Naive thymus-derived CD8-positive, alpha-beta T cell (primary cell): Measurements from ENCODE around the gene OR6C2. TPM values are rescaled to one million over a fixed set of nuclear protein-coding genes. Genes with fewer than 3 reads are reported as not detected.

ENCODE experiments used
- ATAC-seq, 2 donors: fragments of 150-1000 bp; cut with Tn5 transposase in 1 of 2; sonication (Bioruptor Pico), chemical (Tn5 transposase) in 1 of 2; 1 replicate in 1 of 2; 2 replicates in 1 of 2; pipeline ENCODE4 v1.10.0; 2021; ENCODE audit warnings: mild to moderate bottlenecking in 2 of 2, moderate library complexity in 2 of 2
- POLR2A ChIA-PET: fragments of 350-600 bp; sonication (Branson Sonifier 250); formaldehyde crosslinking; loops from one replicate; lab custom pipeline; 2021; ENCODE audit warnings: antibody characterized with exemption; lab: Charles Lee
- DNase-seq, 10 donors: peaks; one replicate each; pipeline versions ENCODE4 v3.0.0 to v3.0.0-alpha.2; 2020 to 2022
- H3K27ac Mint-ChIP-seq, 10 donors: one replicate each; pipeline ENCODE4 v1.8.0; 2020 to 2022; ENCODE audit warnings: mild to moderate bottlenecking in 10 of 10, mixed read lengths in 10 of 10, moderate library complexity in 4 of 10, inconsistent platforms in 1 of 10
- H3K27me3 Mint-ChIP-seq, 5 donors: one replicate each; pipeline ENCODE4 v1.8.0; 2021 to 2022; ENCODE audit warnings: mixed read lengths in 5 of 5
- H3K36me3 Mint-ChIP-seq, 3 donors: one replicate each; pipeline ENCODE4 v1.8.0; 2020 to 2022; ENCODE audit warnings: mixed read lengths in 3 of 3, mild to moderate bottlenecking in 2 of 3, inconsistent platforms in 1 of 3
- H3K4me1 Mint-ChIP-seq, 4 donors: one replicate each; pipeline ENCODE4 v1.8.0; 2021 to 2022; ENCODE audit warnings: mixed read lengths in 4 of 4
- H3K4me3 Mint-ChIP-seq, 10 donors: one replicate each; pipeline ENCODE4 v1.8.0; 2020 to 2022; ENCODE audit warnings: mild to moderate bottlenecking in 10 of 10, mixed read lengths in 10 of 10, moderate library complexity in 6 of 10, inconsistent platforms in 1 of 10
- H3K9me3 Mint-ChIP-seq, 9 donors: one replicate each; pipeline ENCODE4 v1.8.0; 2020 to 2022; ENCODE audit warnings: mixed read lengths in 9 of 9, mild to moderate bottlenecking in 3 of 9, inconsistent platforms in 1 of 9, moderate library complexity in 1 of 9
- polyA plus RNA-seq, 3 donors: library from polyadenylated mRNA; unstranded; fragments of 300-500 nt; fragmentation: Illumina TruSeq; gene quantifications; one replicate each; pipeline ENCODE4 v1.2.3, GENCODE V29; 2021
- total RNA-seq, 8 experiments: library from RNA in 2 of 8; stranded (reverse) in 2 of 8; gene quantifications; one replicate each; pipeline ENCODE4 v1.2.3 and lab custom pipeline; 2021 to 2026

Gene OR6C2
- total and polyA plus RNA-seq, 5 experiments from 2014 or later, result not detected

DNA sequence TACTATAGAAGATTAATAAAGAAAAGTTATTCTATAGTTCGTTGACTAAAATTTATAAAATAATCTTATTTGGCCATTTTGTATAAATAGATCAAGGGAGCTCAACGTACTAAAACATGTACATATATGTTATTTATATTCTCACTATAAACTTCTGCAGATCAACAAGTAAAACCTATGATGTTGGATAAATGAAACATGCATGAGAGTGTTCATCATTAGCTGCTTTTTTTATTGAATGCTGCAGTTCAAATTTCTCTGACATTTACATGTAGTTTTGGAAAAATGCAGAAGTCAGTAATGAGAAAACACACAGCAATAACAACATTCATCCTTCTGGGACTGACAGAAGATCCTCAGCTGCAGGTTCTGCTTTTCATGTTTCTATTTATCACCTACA lies 48.2 kb downstream of the OR6C2 start, which contains the start of gene OR6C68:
Gene OR6C68, plus strand, starts transcription at position 301 of the 400 bp plus-strand sequence. Its CDS starts 0 bp downstream, at position 301.
- peaks cover 0 to 3% (median 0%) of the 10 kb centered on the region in 9 donors for H3K9me3 Mint-ChIP-seq
- POLR2A ChIA-PET, result no interaction called here
- no peaks in the 10 kb centered on the region for H3K4me1 Mint-ChIP-seq
- no peak within 1 kb of the TSS for H3K27ac Mint-ChIP-seq
- DNase-seq (no peak), ATAC-seq (no peak)
- no peak within 1 kb of the TSS for H3K4me3 Mint-ChIP-seq
- H3K27me3 Mint-ChIP-seq, result peaks cover 6 to 13% (median 10%) of the 10 kb centered on the region in 5 donors
- no peaks in the 10 kb centered on the region for H3K36me3 Mint-ChIP-seq

DNA sequence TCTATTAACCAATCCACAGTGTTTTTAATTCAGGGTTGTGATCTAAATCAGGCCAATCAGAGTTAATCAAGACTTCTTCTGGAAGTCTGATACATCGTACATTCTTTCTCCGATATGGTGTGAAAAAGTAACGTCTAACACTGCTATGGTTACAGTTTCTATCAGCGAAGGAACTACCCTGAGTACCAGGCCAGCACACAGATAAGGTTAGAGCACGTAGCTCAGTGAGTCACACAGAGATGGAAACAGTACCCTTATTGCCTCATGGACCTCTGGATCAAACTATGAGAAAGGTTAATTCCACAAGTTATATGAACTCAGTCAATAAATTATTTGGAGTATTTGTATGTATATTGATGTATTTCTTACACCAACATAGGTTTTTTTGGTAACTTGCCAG lies 51.6 kb downstream of the OR6C2 start:
- no peak overlapping the region for H3K27ac Mint-ChIP-seq
- DNase-seq (no peak), ATAC-seq (no peak)
- H3K4me1 Mint-ChIP-seq, result no peaks in the 10 kb centered on the region
- H3K9me3 Mint-ChIP-seq, result no peaks in the 10 kb centered on the region
- no peak overlapping the region for H3K4me3 Mint-ChIP-seq
- no peaks in the 10 kb centered on the region for H3K36me3 Mint-ChIP-seq
- POLR2A ChIA-PET, result no interaction called here
- H3K27me3 Mint-ChIP-seq, result peaks cover 6 to 16% (median 12%) of the 10 kb centered on the region in 5 donors

DNA sequence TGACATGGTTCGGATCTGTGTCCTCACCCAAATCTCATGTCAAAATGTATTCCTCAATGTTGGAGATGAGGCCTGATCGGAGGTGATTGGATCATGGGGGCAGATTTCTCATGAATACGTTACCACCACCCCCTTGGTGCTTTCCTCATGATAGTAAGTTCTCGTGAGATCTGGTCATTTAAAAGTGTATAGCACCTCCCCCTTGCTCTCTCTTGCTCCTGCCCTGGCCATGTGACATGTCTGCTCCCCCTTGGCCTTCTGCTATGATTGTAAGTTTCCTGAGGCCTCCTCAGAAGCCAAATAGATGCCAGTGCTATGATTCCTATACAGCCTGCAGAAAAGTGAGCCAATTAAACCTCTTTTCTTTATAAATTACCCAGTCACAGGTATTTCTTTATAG lies 55.4 kb downstream of the OR6C2 start:
- no peak for DNase-seq
- Mint-ChIP-seq H3K36me3 (no peaks in the 10 kb centered on the region), H3K27me3 (peaks cover 4 to 16% (median 12%) of the 10 kb centered on the region in 5 donors), H3K9me3 (no peaks in the 10 kb centered on the region), H3K4me1 (no peaks in the 10 kb centered on the region), H3K4me3 (no peak overlapping the region), H3K27ac (no peak overlapping the region)
- ATAC-seq, result no peak
- POLR2A ChIA-PET, result no interaction called here

DNA sequence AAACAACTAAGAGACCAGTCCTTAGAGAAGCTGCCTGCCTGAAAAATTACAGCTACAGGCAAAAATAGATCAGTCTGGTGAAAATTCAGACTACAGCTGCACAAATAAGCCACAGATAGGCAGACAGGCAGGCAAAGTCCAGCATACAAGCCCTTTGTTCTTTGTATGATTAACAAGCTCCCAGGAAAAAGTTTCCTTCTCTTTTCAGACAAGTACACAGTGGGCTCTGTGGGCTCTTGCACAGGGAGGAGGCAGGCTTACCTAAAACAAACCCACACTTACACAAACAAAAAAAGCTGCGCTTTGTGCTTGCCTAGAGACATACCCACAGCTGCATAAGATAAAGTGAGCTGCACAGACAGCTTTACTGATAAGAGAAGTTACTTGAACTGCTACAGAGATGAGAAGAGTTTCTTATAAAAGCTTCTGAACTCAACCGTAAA lies 56.0 kb downstream of the OR6C2 start:
- Mint-ChIP-seq H3K4me1 (no peaks in the 10 kb centered on the region), H3K27ac (no peak overlapping the region), H3K27me3 (peaks cover 4 to 16% (median 12%) of the 10 kb centered on the region in 5 donors), H3K9me3 (peaks cover 0 to 2% (median 0%) of the 10 kb centered on the region in 9 donors), H3K4me3 (no peak overlapping the region), H3K36me3 (no peaks in the 10 kb centered on the region)
- no peak for ATAC-seq
- POLR2A ChIA-PET, result no interaction called here
- DNase-seq, result no peak

DNA sequence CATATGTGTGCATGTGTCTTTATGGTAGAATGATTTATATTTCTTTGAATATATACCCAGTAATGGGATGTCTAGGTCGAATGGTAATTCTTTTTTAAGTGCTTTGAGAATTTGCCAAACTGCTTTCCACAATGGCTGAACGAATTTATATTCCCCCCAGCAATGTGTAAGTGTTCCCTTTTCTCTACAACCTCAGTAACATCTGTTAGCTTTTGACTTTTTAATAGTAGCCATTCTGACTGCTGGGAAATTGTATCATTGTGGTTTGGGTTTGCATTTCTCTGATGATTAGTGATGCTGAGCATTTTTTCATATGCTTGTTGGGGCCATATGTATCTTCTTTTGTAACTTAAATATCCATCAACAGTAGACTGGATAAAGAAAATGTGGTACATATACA lies 57.7 kb downstream of the OR6C2 start:
- POLR2A ChIA-PET, result no interaction called here
- no peak for ATAC-seq
- DNase-seq, result no peak
- H3K9me3 Mint-ChIP-seq, result peaks cover 0 to 6% (median 0%) of the 10 kb centered on the region in 9 donors
- no peaks in the 10 kb centered on the region for H3K4me1 Mint-ChIP-seq
- H3K27ac Mint-ChIP-seq, result no peak overlapping the region
- H3K36me3 Mint-ChIP-seq, result no peaks in the 10 kb centered on the region
- H3K27me3 Mint-ChIP-seq, result peaks cover 6 to 16% (median 9%) of the 10 kb centered on the region in 5 donors
- H3K4me3 Mint-ChIP-seq, result no peak overlapping the region

Other genes with a start within 250 kb of the OR6C2 start
- not detected for gene OR10A7, start 223.1 kb upstream of the OR6C2 start, total RNA-seq
- gene OR10A7, start 223.1 kb upstream of the OR6C2 start, polyA plus RNA-seq, result not detected
- gene OR6C74, start 199.5 kb upstream of the OR6C2 start, total RNA-seq, result not detected
- gene OR6C74, start 199.5 kb upstream of the OR6C2 start, polyA plus RNA-seq, result not detected
- gene OR6C6, start 147.5 kb upstream of the OR6C2 start, total RNA-seq, result not detected
- gene OR6C6, start 147.5 kb upstream of the OR6C2 start, polyA plus RNA-seq, result not detected
- not detected for gene OR6C1, start 129.7 kb upstream of the OR6C2 start, total RNA-seq
- not detected for gene OR6C1, start 129.7 kb upstream of the OR6C2 start, polyA plus RNA-seq
- not detected for gene OR6C3, start 113.3 kb upstream of the OR6C2 start, total RNA-seq
- not detected for gene OR6C3, start 113.3 kb upstream of the OR6C2 start, polyA plus RNA-seq
- gene OR6C75, start 81.1 kb upstream of the OR6C2 start, total RNA-seq, result not detected
- not detected for gene OR6C75, start 81.1 kb upstream of the OR6C2 start, polyA plus RNA-seq
- not detected for gene OR6C65, start 43.5 kb upstream of the OR6C2 start, total RNA-seq
- gene OR6C65, start 43.5 kb upstream of the OR6C2 start, polyA plus RNA-seq, result not detected
- not detected for gene OR6C76, start 17.8 kb upstream of the OR6C2 start, total RNA-seq
- not detected for gene OR6C76, start 17.8 kb upstream of the OR6C2 start, polyA plus RNA-seq
- not detected for gene OR6C70, start 26.1 kb downstream of the OR6C2 start, total RNA-seq
- not detected for gene OR6C70, start 26.1 kb downstream of the OR6C2 start, polyA plus RNA-seq
- gene OR6C68, start 48.3 kb downstream of the OR6C2 start, total RNA-seq, result not detected
- gene OR6C68, start 48.3 kb downstream of the OR6C2 start, polyA plus RNA-seq, result not detected
- gene OR6C4, start 105.5 kb downstream of the OR6C2 start, total RNA-seq, result not detected
- gene OR6C4, start 105.5 kb downstream of the OR6C2 start, polyA plus RNA-seq, result not detected
- gene OR2AP1, start 128.4 kb downstream of the OR6C2 start, total RNA-seq, result not detected
- gene OR2AP1, start 128.4 kb downstream of the OR6C2 start, polyA plus RNA-seq, result not detected
- not detected for gene OR10P1, start 192.8 kb downstream of the OR6C2 start, total RNA-seq
- not detected for gene OR10P1, start 192.8 kb downstream of the OR6C2 start, polyA plus RNA-seq